HEK293 (cell line): ENCODE measurements around the gene PPP1R8.

Source experiments
- KLF9 ChIP-seq: fragments of 450-650 bp; formaldehyde crosslinking; IDR thresholded peaks from 2 replicates; pipeline ENCODE4 v1.5.1; 2016; ENCODE audit warnings: missing biosample characterization, missing genetic modification characterization, low read depth
- ZFP3 ChIP-seq: fragments of 450-650 bp; formaldehyde crosslinking; IDR thresholded peaks from 2 replicates; pipeline ENCODE4 v1.5.1; 2016; ENCODE audit warnings: low read depth, missing biosample characterization, missing genetic modification characterization
- ZNF211 ChIP-seq: fragments of 450-650 bp; formaldehyde crosslinking; IDR thresholded peaks from 2 replicates; pipeline ENCODE4 v1.5.1; 2016; ENCODE audit warnings: low read depth, missing biosample characterization, missing genetic modification characterization
- ZNF501 ChIP-seq: fragments of 450-650 bp; formaldehyde crosslinking; IDR thresholded peaks from 2 replicates; pipeline ENCODE4 v1.5.1; 2016; ENCODE audit warnings: missing biosample characterization, missing genetic modification characterization
- ZNF521 ChIP-seq: fragments of 450-650 bp; formaldehyde crosslinking; IDR thresholded peaks from 2 replicates; pipeline ENCODE4 v1.5.1; 2017; ENCODE audit warnings: missing biosample characterization, mild to moderate bottlenecking, missing genetic modification characterization
- ZNF558 ChIP-seq: fragments of 450-650 bp; formaldehyde crosslinking; IDR thresholded peaks from 2 replicates; pipeline ENCODE4 v1.5.1; 2016; ENCODE audit warnings: missing biosample characterization, missing genetic modification characterization
- ZSCAN23 ChIP-seq: fragments of 450-650 bp; formaldehyde crosslinking; IDR thresholded peaks from 2 replicates; pipeline ENCODE4 v1.5.1; 2016; ENCODE audit warnings: missing biosample characterization, missing genetic modification characterization
- TF ChIP-seq, protein P1 (sequence below): fragments of 450-650 bp; formaldehyde crosslinking; IDR thresholded peaks from 2 replicates; pipeline ENCODE4 v1.5.1; 2016; ENCODE audit warnings: missing biosample characterization, missing genetic modification characterization
- TF ChIP-seq, protein P2 (sequence below): fragments of 450-650 bp; formaldehyde crosslinking; IDR thresholded peaks from 2 replicates; pipeline ENCODE4 v1.5.1; 2016; ENCODE audit warnings: missing biosample characterization, missing genetic modification characterization, borderline replicate concordance
- TF ChIP-seq, protein P3 (sequence below): fragments of 450-650 bp; formaldehyde crosslinking; IDR thresholded peaks from 2 replicates; pipeline ENCODE4 v1.5.1; 2017; ENCODE audit warnings: missing biosample characterization, missing genetic modification characterization

DNA sequence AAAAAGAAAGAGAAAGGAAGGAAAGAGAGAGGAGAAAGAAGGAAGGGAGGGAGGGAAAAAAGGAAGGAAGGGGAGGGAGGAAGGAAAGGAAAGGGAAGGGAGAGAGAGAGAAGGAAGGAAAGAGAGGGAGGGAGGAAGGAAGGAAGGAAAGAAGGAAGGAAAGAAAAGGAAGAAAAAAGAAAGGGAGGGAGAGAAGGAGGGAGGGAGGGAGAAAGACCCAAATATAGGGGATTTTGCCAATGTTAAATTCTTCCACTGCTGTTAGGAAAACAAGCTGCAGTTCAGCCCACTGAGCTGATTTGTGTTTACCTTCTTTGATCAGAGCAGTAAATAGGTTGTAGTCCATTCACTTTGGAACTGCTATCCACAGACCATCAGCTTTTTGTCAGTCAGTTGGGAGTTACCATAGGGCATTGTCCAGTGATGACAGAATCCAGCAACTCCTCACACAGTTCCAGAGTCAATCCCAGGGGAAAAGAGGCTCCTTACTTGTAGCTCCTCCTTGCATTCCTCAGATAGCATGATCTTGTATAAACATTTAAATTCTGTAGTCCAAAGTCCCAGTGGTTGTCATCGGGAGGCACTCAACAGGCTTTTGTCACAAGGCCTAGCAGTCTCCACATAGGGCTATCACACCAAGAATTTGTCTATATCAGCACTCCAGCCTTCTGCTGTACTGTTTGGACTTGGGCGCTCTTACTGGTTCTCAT, 13.5 kb upstream of the PPP1R8 start:
- TF ChIP-seq, protein P1, sequence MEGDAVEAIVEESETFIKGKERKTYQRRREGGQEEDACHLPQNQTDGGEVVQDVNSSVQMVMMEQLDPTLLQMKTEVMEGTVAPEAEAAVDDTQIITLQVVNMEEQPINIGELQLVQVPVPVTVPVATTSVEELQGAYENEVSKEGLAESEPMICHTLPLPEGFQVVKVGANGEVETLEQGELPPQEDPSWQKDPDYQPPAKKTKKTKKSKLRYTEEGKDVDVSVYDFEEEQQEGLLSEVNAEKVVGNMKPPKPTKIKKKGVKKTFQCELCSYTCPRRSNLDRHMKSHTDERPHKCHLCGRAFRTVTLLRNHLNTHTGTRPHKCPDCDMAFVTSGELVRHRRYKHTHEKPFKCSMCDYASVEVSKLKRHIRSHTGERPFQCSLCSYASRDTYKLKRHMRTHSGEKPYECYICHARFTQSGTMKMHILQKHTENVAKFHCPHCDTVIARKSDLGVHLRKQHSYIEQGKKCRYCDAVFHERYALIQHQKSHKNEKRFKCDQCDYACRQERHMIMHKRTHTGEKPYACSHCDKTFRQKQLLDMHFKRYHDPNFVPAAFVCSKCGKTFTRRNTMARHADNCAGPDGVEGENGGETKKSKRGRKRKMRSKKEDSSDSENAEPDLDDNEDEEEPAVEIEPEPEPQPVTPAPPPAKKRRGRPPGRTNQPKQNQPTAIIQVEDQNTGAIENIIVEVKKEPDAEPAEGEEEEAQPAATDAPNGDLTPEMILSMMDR (tag by site-specific recombination) = no peak
- TF ChIP-seq, protein P2, sequence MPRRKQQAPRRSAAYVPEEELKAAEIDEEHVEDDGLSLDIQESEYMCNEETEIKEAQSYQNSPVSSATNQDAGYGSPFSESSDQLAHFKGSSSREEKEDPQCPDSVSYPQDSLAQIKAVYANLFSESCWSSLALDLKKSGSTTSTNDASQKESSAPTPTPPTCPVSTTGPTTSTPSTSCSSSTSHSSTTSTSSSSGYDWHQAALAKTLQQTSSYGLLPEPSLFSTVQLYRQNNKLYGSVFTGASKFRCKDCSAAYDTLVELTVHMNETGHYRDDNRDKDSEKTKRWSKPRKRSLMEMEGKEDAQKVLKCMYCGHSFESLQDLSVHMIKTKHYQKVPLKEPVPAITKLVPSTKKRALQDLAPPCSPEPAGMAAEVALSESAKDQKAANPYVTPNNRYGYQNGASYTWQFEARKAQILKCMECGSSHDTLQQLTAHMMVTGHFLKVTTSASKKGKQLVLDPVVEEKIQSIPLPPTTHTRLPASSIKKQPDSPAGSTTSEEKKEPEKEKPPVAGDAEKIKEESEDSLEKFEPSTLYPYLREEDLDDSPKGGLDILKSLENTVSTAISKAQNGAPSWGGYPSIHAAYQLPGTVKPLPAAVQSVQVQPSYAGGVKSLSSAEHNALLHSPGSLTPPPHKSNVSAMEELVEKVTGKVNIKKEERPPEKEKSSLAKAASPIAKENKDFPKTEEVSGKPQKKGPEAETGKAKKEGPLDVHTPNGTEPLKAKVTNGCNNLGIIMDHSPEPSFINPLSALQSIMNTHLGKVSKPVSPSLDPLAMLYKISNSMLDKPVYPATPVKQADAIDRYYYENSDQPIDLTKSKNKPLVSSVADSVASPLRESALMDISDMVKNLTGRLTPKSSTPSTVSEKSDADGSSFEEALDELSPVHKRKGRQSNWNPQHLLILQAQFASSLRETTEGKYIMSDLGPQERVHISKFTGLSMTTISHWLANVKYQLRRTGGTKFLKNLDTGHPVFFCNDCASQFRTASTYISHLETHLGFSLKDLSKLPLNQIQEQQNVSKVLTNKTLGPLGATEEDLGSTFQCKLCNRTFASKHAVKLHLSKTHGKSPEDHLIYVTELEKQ (tag by site-specific recombination) = no peak
- TF ChIP-seq ZNF501 (no peak), ZNF211 (no peak), ZNF558 (tag by site-specific recombination) (no peak), KLF9 (tag by site-specific recombination) (no peak), ZFP3 (tag by site-specific recombination) (no peak), ZSCAN23 (no peak), ZNF521 (tag by site-specific recombination) (no peak)
- TF ChIP-seq, protein P3, sequence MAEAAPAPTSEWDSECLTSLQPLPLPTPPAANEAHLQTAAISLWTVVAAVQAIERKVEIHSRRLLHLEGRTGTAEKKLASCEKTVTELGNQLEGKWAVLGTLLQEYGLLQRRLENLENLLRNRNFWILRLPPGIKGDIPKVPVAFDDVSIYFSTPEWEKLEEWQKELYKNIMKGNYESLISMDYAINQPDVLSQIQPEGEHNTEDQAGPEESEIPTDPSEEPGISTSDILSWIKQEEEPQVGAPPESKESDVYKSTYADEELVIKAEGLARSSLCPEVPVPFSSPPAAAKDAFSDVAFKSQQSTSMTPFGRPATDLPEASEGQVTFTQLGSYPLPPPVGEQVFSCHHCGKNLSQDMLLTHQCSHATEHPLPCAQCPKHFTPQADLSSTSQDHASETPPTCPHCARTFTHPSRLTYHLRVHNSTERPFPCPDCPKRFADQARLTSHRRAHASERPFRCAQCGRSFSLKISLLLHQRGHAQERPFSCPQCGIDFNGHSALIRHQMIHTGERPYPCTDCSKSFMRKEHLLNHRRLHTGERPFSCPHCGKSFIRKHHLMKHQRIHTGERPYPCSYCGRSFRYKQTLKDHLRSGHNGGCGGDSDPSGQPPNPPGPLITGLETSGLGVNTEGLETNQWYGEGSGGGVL (tag by site-specific recombination) = no peak
